GDM1 (cell line): Measurements from ENCODE around the gene ECE1.
"Not testable (repeated sequence)": the region's sequence is repeated elsewhere in the genome, so short reads cannot be mapped to it uniquely, and the experiment has no call there.

Source experiments
- DNase-seq: peaks from one replicate; lab custom pipeline; 2025; lab: John Stamatoyannopoulos, UW

The ECE1 gene

DNA sequence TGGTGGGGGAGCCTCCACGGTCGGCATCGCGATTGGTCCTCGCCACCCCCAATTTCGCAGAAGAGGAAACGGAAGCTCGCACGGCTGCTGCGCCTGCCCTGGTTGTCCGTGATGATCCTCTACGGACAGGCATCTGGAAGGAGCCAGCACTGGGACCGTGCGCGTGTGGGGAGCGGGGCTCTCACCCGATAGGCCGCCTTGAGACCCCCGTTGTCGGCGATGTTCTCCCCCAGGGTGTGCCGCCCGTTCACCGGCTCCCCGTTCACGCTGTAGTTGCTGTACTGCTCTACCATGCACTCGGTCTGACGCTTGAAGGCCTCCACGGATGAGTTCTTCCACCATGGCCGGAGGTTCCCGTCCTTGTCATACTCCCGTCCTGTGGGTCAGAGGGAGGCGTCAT is 65.2 kb downstream of the ECE1 start:
- DNase-seq, result no peak

DNA sequence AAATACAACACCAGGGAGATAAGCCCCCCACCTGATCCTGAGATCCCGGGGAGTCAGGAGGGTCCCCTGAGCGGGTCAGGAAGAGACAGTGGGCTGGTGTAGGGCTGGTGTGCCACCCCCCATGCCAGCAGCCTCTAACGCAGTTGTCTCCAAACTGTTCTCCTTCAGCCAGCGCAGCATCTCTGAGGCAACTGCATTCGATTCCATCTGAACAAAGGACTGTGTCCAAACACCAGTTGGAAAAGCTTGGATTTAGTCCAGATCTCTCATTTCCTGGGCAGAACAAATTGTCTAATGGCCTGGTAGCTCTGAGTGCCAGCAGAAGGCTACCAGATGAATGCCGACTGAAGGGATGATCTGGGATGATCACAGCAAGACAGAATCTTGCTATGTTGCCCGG is 69.4 kb downstream of the ECE1 start:
- no peak for DNase-seq

DNA sequence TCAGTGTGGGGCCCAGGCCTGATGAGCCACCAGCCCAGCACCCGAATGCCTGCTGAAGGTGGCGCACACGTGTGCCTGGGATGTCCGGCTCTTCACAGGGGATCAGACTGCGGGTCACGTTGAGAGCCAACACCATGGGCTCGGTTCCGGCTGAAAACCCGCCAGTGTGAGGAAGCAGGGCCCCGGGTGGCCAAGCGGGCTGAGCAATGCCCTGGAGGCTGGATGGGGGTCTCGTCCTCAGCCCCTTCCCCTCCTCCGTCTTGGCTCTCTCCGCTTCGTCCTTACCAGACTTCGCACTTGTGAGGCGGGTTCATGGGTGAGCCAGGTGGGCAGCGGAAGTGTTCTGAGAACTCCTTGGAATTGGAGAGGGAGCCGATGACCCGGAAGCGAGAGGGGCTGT is 70.6 kb downstream of the ECE1 start:
- no peak for DNase-seq

DNA sequence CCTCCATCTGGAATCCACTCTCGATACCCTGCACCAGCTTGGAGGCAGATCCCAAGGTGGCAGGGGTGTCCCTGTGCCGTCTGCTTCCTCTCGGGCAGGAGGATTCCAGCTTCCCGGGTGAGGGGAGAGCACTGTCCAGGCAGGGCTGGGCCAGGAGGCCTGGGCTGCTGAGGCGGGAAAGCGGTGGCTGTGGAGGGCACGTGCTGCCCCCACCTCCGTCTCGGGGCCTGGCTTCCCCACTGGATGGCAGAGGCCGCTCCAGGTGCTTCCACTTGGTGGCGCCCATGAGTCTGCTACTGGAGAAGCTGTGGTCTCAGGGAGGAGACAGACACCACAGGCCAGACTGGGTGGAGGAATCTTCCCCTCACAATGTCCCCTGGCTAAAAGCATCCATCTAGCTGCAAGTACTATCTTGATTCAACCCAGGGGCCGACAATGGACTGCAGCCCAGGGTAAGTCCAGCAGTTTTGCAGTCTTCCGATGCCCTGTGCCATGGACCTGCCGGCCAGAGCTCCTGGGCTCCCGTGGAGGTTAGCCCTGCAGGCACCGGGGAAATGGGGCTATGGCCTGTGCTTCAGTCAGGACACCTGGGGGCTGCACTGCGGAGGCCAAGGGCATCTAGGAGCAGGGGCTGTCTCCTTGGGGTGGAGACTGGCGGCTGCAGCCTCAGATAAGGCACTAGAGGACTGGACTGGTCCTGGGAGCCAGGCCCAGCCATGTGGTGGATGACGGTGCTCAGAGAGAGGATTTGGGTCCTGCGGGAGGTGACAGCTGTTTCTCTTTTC is 72.3 kb downstream of the ECE1 start:
- DNase-seq, result no peak

DNA sequence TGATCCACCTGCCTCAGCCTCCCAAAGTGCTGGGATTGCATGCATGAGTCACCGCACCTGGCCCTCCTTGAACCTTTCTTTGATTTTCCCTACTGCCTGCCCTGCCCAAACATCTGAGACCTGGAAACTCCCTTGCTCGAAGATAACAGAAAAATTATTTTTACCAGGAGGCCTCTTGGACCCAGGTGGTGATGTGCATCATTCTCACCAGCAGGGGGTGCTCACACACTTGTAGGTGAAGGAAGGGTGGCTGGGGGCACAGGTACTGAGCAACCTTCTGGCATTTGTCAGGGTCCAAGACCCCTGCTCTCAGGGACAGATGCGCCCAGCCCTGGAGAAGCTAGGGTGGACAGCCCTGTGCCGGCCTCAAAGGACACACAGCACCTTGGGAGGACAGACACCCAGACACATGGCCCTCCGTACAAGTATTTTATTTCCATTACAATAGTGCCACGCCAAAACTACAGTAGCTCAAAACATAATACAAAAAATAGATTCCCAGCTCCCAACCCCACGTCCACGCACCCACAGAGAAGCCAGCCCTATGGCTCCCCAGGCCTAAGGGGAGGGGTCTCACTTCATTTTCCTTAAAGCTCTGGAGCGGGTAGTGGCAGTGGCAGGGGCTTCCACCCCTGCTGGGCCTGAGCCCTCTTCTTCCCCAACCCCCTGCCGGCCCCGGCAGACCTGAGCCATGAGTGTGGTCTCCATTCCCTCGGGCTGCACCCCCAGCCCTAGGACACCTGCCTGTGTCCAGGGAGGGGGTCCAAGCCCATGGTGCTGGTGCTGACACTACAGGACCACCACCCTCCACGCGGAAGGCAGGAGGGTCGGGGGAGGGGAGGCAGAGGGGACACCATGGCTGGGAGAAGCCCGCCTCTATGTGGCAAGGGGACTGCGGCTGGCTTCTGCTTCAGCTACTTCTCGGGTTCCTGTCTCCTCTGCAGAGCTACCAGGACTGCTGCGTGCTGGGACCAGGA is 73.1 kb downstream of the ECE1 start:
- DNase-seq, result peak; percentile 15

DNA sequence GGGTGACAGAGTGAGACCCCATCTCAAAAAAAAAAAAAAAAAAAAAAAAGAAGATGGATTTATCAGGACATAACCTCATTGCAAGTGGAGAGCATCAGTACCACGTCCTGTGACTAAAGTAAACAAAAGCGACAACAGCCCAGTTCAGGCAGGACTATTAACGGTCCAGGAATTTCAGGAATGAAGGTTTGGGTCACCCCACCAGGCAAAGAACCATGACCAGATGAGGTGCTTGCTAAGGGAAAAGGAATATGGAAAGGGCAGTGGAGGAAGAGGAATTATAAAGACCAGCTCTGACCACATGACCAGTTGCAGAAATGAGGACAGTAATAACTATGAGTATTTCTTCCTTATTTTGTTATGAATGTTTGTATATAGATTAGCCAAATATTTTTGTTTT is 78.1 kb downstream of the ECE1 start:
- no peak for DNase-seq

DNA sequence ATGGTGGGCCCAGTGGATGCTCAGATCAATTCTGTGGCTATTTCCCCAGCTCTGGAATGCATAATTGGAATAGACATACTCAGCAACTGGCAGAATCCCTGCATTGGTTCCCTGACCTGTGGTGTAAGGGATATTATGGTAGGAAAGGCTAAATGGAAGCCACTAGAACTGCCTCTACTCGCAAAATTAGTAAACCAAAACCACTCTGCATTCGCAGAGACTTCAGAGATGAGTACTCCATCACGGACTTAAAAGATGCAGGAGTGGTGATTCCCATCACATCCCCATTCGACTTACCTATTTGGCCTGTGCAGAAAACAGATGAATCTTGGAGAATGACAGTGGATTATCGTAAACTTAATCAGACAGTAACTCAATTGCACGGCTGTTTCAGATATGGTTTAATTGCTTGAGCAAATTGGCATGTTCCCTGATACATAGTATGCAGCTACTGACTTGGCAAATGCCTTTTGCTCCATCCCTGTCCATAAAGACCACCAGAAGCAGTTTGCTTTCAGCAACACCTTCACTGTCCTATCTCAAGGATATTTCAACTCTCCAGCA is 82.0 kb downstream of the ECE1 start:
- not testable (repeated sequence) for DNase-seq

DNA sequence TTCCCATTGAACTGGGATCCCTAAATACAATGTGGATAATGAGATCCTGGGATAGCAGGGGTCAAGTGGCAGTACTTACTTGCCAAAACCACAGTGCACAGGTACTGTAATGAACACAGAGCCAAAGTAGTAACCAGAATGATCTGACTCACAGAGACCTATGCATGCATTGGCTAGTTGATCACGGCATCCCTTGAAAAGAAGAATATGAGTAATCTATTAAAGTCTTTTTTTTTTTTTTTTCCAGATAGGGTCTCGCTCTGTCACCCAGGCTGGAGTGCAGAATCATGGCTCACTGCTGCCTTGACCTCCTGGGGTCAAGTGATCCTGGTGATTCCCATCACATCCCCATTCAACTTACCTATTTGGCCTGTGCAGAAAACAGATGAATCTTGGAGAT is 84.1 kb downstream of the ECE1 start:
- DNase-seq, result no peak

DNA sequence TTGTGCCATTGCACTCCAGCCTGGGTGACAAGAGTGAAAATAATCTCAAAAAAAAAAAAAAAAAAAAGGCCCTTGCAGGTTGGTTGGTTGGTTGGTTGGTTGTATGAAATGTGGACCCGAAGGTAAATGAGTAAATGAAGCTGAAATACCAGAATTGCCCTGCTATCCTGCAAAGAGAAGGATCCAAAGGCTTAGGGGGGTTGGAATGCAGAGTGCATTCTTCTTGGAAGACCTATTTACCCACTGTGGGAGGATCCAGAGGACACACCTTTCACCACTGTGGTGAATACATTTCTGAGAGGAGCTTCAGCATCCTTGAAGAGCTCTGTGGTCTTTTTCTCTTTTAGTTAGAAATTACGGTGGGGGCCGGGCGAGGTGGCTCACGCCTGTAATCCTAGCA is 84.8 kb downstream of the ECE1 start:
- no peak for DNase-seq

DNA sequence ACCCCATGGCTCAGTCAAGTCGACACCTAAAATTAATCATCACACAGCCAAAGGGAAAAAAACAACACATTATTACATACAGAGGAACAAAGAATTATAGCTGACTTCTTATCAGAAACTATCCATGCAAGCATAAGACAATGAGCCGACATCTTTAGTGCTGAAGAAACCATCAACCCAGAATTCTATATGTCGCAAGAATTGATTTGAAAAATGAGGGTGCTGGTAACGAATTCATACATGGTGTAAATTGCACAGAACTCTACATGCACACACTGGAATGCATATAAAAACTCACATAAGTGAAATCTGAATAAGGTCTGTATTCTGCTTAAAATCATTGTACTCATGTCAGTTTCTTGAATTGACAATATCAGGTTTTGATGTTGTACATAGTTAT is 88.6 kb downstream of the ECE1 start:
- DNase-seq, result no peak

DNA sequence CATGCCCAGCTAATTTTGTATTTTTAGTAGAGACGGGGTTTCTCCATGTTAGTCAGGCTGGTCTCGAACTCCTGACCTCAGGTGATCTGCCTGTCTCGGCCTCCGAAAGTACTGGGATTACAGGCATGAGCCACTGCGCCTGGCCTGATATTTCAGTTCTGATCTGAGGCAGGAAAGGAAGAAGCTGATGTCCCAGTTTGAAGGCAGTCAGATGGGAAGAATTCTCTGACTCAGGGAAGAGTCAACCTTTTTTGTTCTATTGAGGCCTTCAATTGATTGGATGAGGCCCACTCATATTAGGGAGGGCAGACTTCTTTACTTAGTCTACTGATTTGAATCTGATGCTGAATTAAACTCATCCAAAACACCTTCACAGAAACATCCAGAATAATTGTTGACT is 89.0 kb downstream of the ECE1 start:
- DNase-seq, result not testable (repeated sequence)

DNA sequence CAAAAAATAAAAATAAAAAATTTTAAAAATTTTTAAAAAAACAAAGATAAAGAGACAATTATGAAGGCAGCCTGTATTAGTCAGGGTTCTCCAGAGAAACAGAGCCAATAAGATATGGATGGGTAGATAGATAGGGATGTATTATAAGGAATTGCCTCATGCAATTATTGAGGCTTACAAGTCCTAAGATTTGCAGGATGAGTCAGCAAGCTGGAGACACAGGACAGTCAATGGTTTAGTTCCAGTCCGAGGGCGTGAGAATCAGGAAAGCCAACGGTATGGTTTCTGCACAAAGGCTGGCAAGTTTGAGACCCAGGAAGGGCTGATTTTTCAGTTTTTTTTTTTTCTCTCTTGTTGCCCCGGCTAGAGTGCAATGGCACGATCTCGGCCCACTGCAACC is 89.5 kb downstream of the ECE1 start:
- DNase-seq, result no peak

DNA sequence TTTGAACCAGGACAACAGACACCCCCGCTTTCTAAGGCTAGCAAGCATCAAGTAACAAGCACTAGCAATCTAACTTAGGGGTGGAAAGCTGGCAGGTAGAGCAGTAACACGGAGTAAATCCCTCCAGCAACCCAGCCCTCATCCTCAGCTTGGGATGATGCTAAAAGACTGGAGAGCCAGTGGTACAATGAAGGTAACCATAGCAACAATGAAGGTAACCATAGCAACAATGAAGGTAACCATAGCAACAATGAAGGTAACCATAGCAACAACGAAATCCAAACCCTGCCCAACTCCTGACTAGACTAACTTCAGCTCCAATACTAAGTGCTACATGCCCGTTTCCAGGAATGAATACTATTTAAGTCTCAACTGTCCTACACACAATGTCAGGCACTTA is 91.3 kb downstream of the ECE1 start:
- no peak for DNase-seq

DNA sequence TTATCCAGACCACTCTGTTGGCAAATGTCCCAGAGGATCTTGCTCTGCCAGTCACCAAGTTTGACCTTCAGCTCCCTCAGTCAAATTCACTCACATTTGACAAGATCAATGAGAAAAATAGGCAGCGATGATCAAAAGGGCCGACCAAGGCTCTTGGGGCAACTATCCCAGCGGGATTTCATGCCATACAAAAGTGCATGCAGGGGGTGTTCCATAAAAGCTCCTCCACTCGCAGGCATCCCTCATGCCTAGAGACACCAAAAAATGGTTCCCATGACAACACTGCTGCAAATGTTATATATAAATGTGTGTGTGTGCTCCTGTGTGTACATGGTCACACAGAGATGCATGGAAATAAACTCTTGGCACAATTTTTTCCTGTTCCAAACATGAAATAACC is 97.4 kb downstream of the ECE1 start:
- no peak for DNase-seq

DNA sequence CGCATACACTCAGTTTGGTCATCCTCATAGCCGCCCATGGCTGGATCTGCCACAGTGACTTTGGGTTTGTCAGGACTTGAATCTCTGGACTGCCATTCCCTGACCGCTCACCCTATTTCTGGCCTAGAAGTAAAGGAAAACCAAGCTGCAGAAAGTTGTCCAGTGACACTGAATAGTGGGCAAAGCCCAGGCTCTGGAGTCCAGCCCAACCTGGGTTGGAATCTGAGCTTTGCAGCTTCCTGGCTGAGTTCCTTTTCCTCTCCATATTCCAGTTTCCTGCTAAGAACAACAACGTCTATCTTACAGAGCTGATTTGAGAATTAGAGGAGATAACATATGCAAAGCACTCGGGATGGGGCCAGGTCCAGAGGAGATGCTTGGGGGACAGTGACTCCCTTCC is 98.0 kb downstream of the ECE1 start:
- no peak for DNase-seq

DNA sequence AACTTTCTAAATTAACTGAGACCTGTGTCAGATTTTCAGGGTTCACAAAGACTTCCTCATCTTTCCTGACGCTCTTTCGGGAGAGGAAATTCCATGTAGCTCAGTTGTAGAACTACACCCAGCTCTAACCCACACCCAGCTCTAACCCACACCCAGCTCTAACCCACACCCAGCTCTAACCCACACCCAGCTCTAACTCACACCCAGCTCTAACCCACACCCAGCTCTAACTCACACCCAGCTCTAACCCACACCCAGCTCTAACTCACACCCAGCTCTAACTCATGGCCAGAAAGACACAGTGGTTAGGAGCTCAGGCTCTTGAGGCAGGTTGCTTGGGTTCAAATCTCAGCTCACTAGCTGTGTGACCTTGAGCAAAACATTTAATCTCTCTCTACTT is 99.5 kb downstream of the ECE1 start:
- not testable (repeated sequence) for DNase-seq

DNA sequence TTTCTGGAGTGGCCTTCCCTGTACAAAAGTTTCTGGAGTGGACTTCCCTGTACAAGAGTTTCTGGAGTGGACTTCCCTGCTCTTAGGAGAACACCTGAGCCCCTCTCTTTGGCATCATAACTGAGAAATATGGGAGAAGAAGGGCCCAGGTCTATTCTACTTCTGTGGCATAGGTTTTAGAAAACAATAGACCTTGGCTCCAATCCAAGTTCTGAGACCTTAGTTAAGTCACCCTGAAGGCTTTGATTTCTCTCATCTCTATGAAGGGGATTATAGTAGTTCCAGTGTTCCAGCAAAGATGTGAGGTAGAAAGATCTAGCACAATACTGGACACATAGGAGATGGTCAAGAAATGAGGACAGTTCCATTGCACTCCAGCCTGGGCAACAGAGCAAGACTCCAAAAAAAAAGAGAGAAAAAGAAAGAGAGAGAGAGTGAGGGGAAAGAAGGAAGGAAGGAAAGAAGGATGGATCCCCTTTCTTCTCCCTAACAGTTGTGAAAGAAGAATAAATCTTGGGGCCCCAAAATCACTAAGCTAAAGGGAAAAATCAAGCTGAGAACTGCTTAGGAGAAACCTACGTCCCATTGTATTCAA is 100.3 kb downstream of the ECE1 start:
- no peak for DNase-seq

DNA sequence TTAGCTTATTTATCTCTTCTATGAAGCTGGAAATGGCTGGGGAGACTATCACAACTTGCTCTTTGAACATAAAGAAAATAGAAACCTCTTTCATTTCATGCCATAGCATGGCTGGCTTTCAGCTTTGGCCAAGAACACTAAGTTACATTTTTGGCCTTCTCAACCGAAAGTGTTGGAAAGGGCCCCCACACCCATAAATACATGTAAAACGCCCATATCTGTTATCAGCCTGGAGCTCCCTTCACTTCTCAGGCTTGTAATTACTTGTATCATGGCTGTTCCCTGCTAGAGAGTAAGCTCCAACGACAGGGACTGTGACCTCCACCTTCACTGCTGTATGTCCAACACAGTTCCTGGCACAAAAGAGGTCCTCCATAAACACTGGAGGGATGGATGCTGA is 100.8 kb downstream of the ECE1 start:
- no peak for DNase-seq

DNA sequence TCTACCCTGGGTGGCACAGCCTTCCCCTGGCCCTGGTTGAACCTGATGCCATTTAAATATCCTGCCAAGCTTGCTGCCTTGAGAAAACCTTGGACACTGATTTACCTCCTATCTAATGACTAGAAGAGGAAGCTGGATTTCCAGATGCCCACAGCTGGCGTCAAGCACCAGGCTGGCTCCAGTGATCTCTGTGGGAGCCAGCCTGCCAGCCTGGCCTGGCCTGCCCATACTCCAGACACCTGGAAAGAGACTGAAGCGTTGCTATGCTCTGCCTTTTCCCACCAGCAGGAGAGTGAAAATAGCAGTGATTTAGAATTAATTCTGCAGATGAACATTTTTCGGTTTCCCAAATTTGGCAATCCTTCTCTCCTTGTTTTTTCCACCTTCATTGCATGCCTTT is 102.0 kb downstream of the ECE1 start:
- no peak for DNase-seq

DNA sequence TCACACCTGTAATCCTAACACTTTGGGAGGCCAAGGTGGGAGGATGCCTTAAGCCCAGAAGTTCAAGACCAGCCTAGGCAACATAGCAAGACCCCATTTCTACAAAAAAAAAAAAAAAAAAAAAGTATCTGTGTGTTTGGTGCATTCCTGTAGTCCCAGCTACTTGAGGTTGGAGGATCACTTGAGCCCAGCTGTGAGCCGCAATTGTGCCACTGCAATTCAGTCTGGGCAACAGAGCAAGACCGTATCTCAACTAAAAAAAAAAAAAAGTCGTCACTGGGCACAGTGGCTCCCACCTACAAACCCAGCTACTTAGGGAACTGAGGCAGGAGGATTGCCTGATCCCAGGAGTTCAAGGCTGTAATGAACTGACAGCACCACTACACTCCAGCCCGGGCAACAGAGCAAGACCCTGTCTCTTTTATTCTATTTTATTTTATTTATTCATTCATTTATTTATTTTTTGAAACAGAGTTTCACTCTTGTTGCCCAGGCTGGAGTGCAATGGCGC is 105.0 kb downstream of the ECE1 start:
- DNase-seq, result no peak

DNA sequence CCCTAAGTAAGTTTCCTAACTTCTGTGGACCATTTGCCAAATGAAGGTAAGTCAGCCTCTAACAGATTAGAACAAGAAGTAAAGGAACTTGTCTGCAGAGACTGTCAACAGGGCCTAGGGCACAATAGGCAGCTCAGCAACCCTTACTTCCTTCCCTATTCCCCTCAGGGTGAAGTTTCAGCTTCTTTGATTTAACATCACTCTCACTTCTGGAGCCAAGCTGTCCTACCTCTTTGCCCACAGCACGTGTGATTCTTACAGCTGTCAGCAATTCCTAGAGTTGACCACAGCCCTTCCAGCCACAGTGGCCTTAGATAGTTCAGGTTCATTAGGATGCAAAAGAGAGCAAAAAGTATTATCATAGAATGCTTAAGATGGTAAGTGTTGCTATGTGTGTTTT is 106.0 kb downstream of the ECE1 start:
- peak; percentile 25 for DNase-seq

DNA sequence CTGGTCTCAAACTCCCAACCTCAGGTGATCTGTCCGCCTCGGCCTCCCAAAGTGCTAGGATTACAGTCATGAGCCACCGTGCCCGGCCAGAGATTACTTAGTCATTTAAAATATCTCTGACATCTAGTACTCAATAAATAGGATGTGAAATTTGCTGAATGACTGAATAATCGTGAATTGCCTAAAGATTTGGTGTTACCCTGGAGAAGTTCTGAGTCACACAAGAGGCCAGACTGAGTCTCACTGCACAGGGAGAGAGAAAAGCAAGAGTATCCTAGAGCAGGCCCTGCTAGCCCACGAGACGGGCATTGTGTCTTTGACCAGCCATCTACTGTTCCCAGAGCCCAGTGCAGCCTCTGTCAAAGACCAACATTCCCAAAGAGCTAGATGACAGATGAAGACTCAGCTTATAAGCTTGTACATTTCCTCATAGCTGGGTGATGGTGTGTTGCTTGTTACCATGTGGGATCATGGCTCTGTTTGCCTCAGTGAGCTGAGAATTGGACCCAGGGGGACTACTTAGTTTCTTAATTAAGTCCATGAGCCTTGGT is 108.0 kb downstream of the ECE1 start:
- no peak for DNase-seq
